Peyer's patch (tissue), 4 donors: ENCODE results near the gene RPTOR.

ENCODE experiments used
- POLR2A ChIP-seq, 2 donors: fragments of 450-650 bp; IDR thresholded peaks; one replicate each; pipeline ENCODE4 v1.5.1; 2017; ENCODE audit warnings: antibody characterized with exemption in 2 of 2, mild to moderate bottlenecking in 2 of 2, moderate library complexity in 2 of 2
- TF ChIP-seq, protein P1 (sequence below), 6 experiments: fragments of 450-650 bp in 4 of 6; fragments of 200-600 bp in 2 of 6; sonication (generic) in 1 of 6; IDR thresholded peaks; one replicate each; pipeline ENCODE4 v1.5.1; 2017 to 2019; ENCODE audit warnings: antibody characterized with exemption in 6 of 6, mild to moderate bottlenecking in 3 of 6, moderate library complexity in 1 of 6

DNA sequence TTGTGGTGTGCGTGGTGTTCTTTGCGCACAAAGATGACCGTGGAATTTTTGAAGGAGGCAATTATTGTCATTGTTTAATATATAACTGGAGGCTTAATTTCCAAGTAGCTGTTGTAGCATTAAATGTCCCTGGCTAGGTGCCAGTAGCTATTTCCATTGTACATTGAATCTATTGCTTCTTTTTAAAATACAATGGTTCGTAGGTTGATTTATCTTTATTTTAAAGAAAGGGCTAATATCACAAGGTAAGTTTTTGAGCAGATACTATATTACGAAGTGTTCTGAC, 127.1 kb downstream of the RPTOR start:
- TF ChIP-seq, protein P1, sequence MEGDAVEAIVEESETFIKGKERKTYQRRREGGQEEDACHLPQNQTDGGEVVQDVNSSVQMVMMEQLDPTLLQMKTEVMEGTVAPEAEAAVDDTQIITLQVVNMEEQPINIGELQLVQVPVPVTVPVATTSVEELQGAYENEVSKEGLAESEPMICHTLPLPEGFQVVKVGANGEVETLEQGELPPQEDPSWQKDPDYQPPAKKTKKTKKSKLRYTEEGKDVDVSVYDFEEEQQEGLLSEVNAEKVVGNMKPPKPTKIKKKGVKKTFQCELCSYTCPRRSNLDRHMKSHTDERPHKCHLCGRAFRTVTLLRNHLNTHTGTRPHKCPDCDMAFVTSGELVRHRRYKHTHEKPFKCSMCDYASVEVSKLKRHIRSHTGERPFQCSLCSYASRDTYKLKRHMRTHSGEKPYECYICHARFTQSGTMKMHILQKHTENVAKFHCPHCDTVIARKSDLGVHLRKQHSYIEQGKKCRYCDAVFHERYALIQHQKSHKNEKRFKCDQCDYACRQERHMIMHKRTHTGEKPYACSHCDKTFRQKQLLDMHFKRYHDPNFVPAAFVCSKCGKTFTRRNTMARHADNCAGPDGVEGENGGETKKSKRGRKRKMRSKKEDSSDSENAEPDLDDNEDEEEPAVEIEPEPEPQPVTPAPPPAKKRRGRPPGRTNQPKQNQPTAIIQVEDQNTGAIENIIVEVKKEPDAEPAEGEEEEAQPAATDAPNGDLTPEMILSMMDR (IDR thresholded peaks at IDR 0.05) = no peak
- TF ChIP-seq POLR2A (IDR thresholded peaks at IDR 0.05) = no peak
